ENCODE data around the gene SPANXA1.
A peak's percentile ranks its signal among the peaks of the same experiment; 100 is the strongest.
"Not testable (repeated sequence)": the region's sequence is repeated elsewhere in the genome, so short reads cannot be mapped to it uniquely, and the experiment has no call there.

Gene SPANXA1, protein sequence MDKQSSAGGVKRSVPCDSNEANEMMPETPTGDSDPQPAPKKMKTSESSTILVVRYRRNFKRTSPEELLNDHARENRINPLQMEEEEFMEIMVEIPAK

GRCh38 chrX:141584638-141585037 lies at the start of gene SPANXA1:
Gene SPANXA1 (minus strand): TSS chrX:141584738. CDS start chrX:141584678, 60 bp downstream.
- DNase-seq (ENCODE audit: low read depth); H3K4me3 ChIP-seq (replicated peaks; ENCODE audit: low read depth, low read length): not testable (repeated sequence)

DNA sequence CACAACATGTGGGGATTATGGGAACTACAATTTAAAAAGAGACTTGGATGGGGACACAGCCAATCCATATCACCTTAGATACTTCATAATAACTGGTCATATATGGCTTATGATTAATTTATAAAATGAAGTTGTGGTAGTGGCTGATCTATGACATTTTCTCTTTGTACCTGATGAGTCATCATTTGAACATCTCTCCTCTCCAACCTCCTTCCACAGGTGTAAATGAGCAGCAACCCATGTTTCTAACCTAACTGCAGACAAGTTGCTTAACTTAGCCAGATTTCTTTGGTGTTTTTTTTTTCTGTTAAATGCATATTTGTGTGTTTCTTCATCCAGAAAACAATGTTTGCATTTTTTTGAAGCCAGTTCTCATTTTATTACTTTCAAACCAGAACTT lies 47.6 kb upstream of the SPANXA1 start:
- H3K4me3 ChIP-seq (replicated peaks; ENCODE audit: low read depth, low read length), result no peak overlapping the region
- peak; percentile 2 for DNase-seq (ENCODE audit: low read depth)
- no peak for TF ChIP-seq CTCF (IDR thresholded peaks at IDR 0.05; ENCODE audit: low read length, missing control alignments)

DNA sequence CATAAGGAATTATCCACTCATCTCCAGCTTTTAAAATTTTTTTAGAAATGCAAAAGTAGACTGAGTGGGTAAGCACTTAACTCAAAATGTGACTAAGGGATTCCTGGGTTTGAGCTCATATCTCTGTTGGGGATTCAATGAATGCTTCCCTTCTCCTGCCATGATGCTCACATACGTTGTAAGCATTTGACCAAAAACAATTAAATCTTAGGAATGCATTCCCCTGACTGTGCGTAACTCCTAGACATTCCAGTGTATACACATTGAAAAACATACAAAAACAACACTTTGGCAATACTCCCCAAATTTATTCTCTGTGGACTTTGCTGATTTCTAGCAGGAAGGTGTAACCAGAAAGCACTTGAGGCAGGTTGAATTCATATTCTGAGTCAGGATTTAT lies 34.8 kb upstream of the SPANXA1 start:
- DNase-seq (ENCODE audit: low read depth), result peak; percentile 7
- no peak for TF ChIP-seq CTCF (IDR thresholded peaks at IDR 0.05; ENCODE audit: low read length, missing control alignments)
- H3K4me3 ChIP-seq (replicated peaks; ENCODE audit: low read depth, low read length), result no peak overlapping the region

DNA sequence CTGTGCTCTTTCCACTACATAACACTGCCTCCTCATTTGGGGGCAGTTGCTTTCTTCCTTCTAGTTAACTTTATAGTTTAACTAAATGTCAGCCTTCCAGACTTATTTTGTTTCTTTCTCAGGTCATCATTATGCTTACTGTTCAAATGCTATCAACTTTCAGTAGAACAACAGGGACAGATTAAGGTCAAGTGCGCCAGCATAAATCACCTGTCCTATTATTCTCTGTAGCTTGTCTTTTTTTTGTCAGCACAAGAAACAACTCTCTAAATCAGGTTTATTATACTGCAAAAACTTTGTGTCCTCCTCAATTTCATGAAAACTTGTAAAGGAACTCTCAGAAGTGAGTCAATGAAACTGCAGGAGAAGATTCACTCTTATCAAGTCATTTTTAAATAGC lies 24.6 kb upstream of the SPANXA1 start:
- no peak for DNase-seq (ENCODE audit: low read depth)
- TF ChIP-seq CTCF (IDR thresholded peaks at IDR 0.05; ENCODE audit: low read length, missing control alignments), result no peak
- no peak overlapping the region for H3K4me3 ChIP-seq (replicated peaks; ENCODE audit: low read depth, low read length)

GRCh38 chrX:141589408-141589807 lies 4.9 kb upstream of the SPANXA1 start, which contains the start of gene SPANXA2:
Gene SPANXA2 (plus strand): TSS chrX:141589708. CDS start chrX:141589768, 60 bp downstream.
- DNase-seq (ENCODE audit: low read depth); H3K4me3 ChIP-seq (replicated peaks; ENCODE audit: low read depth, low read length): not testable (repeated sequence)

- not testable (repeated sequence) for DNase-seq (ENCODE audit: low read depth); H3K4me3 ChIP-seq (replicated peaks; ENCODE audit: low read depth, low read length)
Observed at GRCh38 chrX:141542551-141542950, 42.0 kb downstream of the SPANXA1 start.
